Peyer's patch (tissue), 4 donors: Measurements from ENCODE around the gene BAD. TPM values are rescaled to one million over a fixed set of nuclear protein-coding genes. Genes with fewer than 3 reads are reported as not detected.
A peak's percentile ranks its signal among the peaks of the same experiment; 100 is the strongest.

Experiments
- DNase-seq, 3 donors: peaks; one replicate each; pipeline ENCODE4 v3.0.0-alpha.2; 2017 to 2019
- H3K27ac ChIP-seq, 4 donors: fragments of 200-600 bp; sonication (generic); one replicate each; pipeline ENCODE4 v1.5.1; 2016 to 2019
- H3K27me3 ChIP-seq, 2 donors: fragments of 200-600 bp; sonication (generic); one replicate each; pipeline ENCODE4 v1.5.1; 2019
- H3K36me3 ChIP-seq, 3 donors: fragments of 200-600 bp; sonication (generic); one replicate each; pipeline ENCODE4 v1.5.1; 2016 to 2019
- H3K4me1 ChIP-seq, 4 donors: fragments of 200-600 bp; sonication (generic); one replicate each; pipeline ENCODE4 v1.5.1; 2016 to 2019
- H3K4me3 ChIP-seq, 4 donors: fragments of 200-600 bp; sonication (generic); 1 replicate in 3 of 4; 2 replicates in 1 of 4; pipeline ENCODE4 v1.5.1; 2016 to 2019; ENCODE audit warnings: mild to moderate bottlenecking in 1 of 4
- H3K9me3 ChIP-seq, 4 donors: fragments of 200-600 bp; sonication (generic); one replicate each; pipeline ENCODE4 v1.5.1; 2016 to 2019; ENCODE audit warnings: mild to moderate bottlenecking in 1 of 4
- CTCF ChIP-seq, 6 experiments: fragments of 450-650 bp in 4 of 6; fragments of 200-600 bp in 2 of 6; sonication (generic) in 1 of 6; IDR thresholded peaks; one replicate each; pipeline ENCODE4 v1.5.1; 2017 to 2019; ENCODE audit warnings: antibody characterized with exemption in 6 of 6, mild to moderate bottlenecking in 3 of 6, moderate library complexity in 1 of 6
- POLR2A ChIP-seq, 2 donors: fragments of 450-650 bp; IDR thresholded peaks; one replicate each; pipeline ENCODE4 v1.5.1; 2017; ENCODE audit warnings: antibody characterized with exemption in 2 of 2, mild to moderate bottlenecking in 2 of 2, moderate library complexity in 2 of 2
- total RNA-seq, 4 donors: library from RNA; depleted of rRNA; stranded (reverse); fragments of >200 nt; gene quantifications; one replicate each; pipeline ENCODE4 v1.1.0, GENCODE V29; 2016

Gene BAD
- total RNA-seq, 4 donors from 2014 or later: 57.4 to 91.8 (median 63.7) TPM

DNA sequence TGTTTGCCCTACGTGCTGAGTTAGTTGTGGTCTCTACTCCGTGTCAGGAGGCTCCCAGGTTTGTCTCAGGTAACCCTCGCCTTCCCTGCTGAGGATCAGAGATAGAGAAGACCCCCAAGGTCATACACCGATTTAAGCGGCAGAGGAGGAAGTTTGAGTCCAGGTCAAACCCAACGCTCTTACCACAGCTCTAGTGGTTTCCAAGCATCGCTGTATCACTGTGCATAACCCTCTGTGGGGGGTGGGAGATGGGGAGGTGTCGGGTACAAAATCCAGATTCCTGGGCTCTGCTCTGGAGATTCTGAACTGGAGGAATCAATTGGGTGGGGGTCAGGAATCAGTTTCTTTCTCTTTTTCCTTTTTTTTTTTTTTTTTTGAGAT lies 53.5 kb downstream of the BAD start:
- Histone ChIP-seq H3K4me3 (peak overlapping the region; percentile 54 to 89 (median 74)), H3K4me1 (peaks cover 0 to 62% (median 29%) of the 10 kb centered on the region in 4 donors), H3K27me3 (no peaks in the 10 kb centered on the region), H3K9me3 (no peaks in the 10 kb centered on the region), H3K36me3 (no peaks in the 10 kb centered on the region), H3K27ac (peak overlapping the region; percentile 90 to 94 (median 92))
- no peak for DNase-seq
- no peak for TF ChIP-seq POLR2A (IDR thresholded peaks at IDR 0.05)
- TF ChIP-seq CTCF (IDR thresholded peaks at IDR 0.05): no peak

DNA sequence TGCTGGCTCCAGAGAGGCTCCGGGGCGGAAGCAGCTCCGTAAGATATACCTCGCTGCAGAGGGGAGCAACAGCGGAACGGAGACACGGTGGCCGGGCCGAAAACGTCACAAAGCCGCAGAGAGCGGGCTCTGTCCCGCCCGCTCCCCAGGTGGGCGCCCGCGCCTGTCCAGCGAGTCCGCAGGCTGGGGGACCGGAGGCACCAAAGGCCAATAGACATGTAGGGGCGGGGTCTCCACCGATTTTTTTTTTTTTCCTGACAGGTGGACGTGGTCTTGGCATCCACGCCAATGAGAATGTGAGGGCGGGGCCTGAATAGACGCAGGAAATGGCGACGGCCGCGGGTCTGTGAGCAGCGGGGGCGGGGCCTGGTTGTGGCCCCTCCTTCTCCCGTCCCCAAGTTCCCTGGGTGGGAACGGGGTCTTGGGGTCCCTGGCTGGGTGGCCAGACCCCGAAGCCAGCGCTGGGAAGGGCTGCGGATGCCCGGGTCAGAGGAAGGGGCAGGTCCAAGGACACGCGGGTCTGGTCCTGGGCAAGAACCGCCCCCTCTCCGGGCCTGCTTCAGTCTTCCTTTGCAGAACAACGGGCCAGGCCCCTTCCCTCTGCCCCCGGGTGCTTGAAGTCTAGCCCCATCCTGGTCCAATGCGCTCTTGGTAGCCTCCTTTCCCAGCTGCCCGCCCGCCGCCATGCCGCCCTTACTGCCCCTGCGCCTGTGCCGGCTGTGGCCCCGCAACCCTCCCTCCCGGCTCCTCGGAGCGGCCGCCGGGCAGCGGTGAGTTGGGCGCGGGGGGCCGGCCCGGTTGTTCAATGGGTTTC lies 54.1 kb downstream of the BAD start, which contains the start of gene DNAJC4:
DNAJC4 (plus strand) TSS at position 378 of the 814 bp plus-strand sequence; CDS start at position 685, 307 bp downstream.
- Histone ChIP-seq H3K4me3 (peak within 1 kb of the TSS; percentile 54 to 89 (median 74)), H3K27me3 (no peaks in the 10 kb centered on the region), H3K4me1 (peaks cover 0 to 59% (median 25%) of the 10 kb centered on the region in 4 donors), H3K9me3 (no peaks in the 10 kb centered on the region), H3K36me3 (no peaks in the 10 kb centered on the region), H3K27ac (peak within 1 kb of the TSS; percentile 90 to 94 (median 92))
- TF ChIP-seq CTCF (IDR thresholded peaks at IDR 0.05) (no peak), POLR2A (IDR thresholded peaks at IDR 0.05) (peak in 1 of 2 donors; percentile 52)
- peak; percentile 95 to 99 (median 98) for DNase-seq

DNA sequence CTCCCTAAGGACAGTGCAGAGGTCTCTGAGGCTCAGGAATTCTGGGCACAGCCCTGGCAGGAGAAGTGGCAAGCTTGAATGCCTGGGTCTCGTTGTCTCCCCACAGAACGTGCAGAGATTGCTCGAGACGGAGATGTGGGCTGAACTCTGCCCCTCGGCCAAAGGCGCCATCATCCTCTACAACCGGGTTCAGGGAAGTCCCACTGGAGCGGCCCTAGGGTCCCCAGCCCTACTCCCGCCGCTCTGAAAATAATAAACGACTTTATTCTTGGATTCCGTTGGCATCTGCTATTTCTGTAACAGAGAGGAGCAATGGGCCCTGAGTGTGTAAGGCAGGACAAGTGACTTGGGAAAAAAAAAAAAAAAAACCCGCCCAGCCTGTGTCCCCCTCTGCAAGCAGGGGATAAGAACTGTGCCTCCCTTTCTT lies 54.7 kb downstream of the BAD start:
- TF ChIP-seq CTCF (IDR thresholded peaks at IDR 0.05) (no peak), POLR2A (IDR thresholded peaks at IDR 0.05) (no peak)
- H3K27me3 ChIP-seq: no peaks in the 10 kb centered on the region
- H3K4me3 ChIP-seq: peak overlapping the region; percentile 54 to 89 (median 74)
- no peaks in the 10 kb centered on the region for H3K9me3 ChIP-seq
- H3K27ac ChIP-seq: peak overlapping the region; percentile 90 to 94 (median 92)
- DNase-seq: no peak
- no peaks in the 10 kb centered on the region for H3K36me3 ChIP-seq
- peaks cover 0 to 60% (median 22%) of the 10 kb centered on the region in 4 donors for H3K4me1 ChIP-seq

GRCh38 chr11:64229090-64229743 lies 55.2 kb downstream of the BAD start:
- peak overlapping the region in 2 of 4 donors; percentile 86 to 89 for H3K4me3 ChIP-seq
- no peaks in the 10 kb centered on the region for H3K9me3 ChIP-seq
- TF ChIP-seq CTCF (IDR thresholded peaks at IDR 0.05) (no peak), POLR2A (IDR thresholded peaks at IDR 0.05) (no peak)
- peaks cover 0 to 61% (median 22%) of the 10 kb centered on the region in 4 donors for H3K4me1 ChIP-seq
- DNase-seq: no peak
- peak overlapping the region; percentile 90 to 94 (median 92) for H3K27ac ChIP-seq
- no peaks in the 10 kb centered on the region for H3K36me3 ChIP-seq
- H3K27me3 ChIP-seq: no peaks in the 10 kb centered on the region

- TF ChIP-seq POLR2A (IDR thresholded peaks at IDR 0.05) (no peak), CTCF (IDR thresholded peaks at IDR 0.05) (no peak)
- DNase-seq: no peak
- H3K4me3 ChIP-seq: peak overlapping the region; percentile 67 to 87 (median 76)
- H3K36me3 ChIP-seq: peaks cover 0 to 6% (median 0%) of the 10 kb centered on the region in 3 donors
- H3K27ac ChIP-seq: peak overlapping the region; percentile 86 to 97 (median 92)
- H3K4me1 ChIP-seq: peaks cover 0 to 49% (median 15%) of the 10 kb centered on the region in 4 donors
- H3K27me3 ChIP-seq: no peaks in the 10 kb centered on the region
- H3K9me3 ChIP-seq: no peaks in the 10 kb centered on the region
Measured at GRCh38 chr11:64227405-64227956, 57.0 kb downstream of the BAD start.
